ENCODE measurements around the gene ZNF418. TPM values are rescaled to one million over a fixed set of nuclear protein-coding genes. Genes with fewer than 3 reads are reported as not detected.

ZNF418 gene
- total and polyA plus RNA-seq, 2 of the 13 experiments (the other 11 are each of a cell fraction or from before 2014, with no cell fraction given), result 0.07 to 0.27 TPM

DNA sequence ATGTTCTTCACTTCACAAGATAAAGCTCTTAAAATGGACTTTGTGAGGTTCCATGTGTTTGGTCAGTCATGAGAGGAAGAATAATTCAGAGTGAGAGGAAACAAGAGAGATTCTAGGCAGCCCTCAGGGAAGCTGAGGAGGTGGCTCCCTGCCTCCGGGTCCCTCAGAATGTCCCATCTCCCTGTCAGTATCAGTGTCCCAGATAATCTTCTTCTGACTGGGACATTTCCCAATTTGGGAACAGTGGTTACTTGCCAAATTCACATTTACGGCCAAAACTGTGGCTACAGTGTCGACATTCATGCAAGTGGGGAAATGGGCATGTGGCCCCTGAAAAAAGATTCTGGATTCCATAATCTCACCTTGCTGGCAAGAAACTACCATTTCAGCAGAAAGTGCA, 27.8 kb downstream of the ZNF418 start (continued):
- TF ChIP-seq ZBTB21 (CRISPR knock-in tag; IDR thresholded peaks at IDR 0.05), result no peak
- TF ChIP-seq ZNF3 (CRISPR knock-in tag; IDR thresholded peaks at IDR 0.05), result no peak
- TF ChIP-seq RBAK (CRISPR knock-in tag; IDR thresholded peaks at IDR 0.05), result no peak
- TF ChIP-seq, protein P1, sequence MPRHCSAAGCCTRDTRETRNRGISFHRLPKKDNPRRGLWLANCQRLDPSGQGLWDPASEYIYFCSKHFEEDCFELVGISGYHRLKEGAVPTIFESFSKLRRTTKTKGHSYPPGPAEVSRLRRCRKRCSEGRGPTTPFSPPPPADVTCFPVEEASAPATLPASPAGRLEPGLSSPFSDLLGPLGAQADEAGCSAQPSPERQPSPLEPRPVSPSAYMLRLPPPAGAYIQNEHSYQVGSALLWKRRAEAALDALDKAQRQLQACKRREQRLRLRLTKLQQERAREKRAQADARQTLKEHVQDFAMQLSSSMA (CRISPR knock-in tag; IDR thresholded peaks at IDR 0.05), result no peak
- no peak for TF ChIP-seq SKI (IDR thresholded peaks at IDR 0.05; ENCODE audit: partially characterized antibody)
- no peak for TF ChIP-seq ZNF441 (CRISPR knock-in tag; IDR thresholded peaks at IDR 0.05; ENCODE audit: borderline replicate concordance)
- TF ChIP-seq, protein P2, sequence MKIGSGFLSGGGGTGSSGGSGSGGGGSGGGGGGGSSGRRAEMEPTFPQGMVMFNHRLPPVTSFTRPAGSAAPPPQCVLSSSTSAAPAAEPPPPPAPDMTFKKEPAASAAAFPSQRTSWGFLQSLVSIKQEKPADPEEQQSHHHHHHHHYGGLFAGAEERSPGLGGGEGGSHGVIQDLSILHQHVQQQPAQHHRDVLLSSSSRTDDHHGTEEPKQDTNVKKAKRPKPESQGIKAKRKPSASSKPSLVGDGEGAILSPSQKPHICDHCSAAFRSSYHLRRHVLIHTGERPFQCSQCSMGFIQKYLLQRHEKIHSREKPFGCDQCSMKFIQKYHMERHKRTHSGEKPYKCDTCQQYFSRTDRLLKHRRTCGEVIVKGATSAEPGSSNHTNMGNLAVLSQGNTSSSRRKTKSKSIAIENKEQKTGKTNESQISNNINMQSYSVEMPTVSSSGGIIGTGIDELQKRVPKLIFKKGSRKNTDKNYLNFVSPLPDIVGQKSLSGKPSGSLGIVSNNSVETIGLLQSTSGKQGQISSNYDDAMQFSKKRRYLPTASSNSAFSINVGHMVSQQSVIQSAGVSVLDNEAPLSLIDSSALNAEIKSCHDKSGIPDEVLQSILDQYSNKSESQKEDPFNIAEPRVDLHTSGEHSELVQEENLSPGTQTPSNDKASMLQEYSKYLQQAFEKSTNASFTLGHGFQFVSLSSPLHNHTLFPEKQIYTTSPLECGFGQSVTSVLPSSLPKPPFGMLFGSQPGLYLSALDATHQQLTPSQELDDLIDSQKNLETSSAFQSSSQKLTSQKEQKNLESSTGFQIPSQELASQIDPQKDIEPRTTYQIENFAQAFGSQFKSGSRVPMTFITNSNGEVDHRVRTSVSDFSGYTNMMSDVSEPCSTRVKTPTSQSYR (CRISPR knock-in tag; IDR thresholded peaks at IDR 0.05; ENCODE audit: borderline replicate concordance), result no peak
- TF ChIP-seq SNRNP70 (IDR thresholded peaks at IDR 0.05; ENCODE audit: low read depth, low read length), result no peak
- TF ChIP-seq KDM5B (CRISPR knock-in tag; IDR thresholded peaks at IDR 0.05; ENCODE audit: borderline replicate concordance), result no peak
- TF ChIP-seq NFE2L2 (IDR thresholded peaks at IDR 0.05; ENCODE audit: low read length), result no peak

DNA sequence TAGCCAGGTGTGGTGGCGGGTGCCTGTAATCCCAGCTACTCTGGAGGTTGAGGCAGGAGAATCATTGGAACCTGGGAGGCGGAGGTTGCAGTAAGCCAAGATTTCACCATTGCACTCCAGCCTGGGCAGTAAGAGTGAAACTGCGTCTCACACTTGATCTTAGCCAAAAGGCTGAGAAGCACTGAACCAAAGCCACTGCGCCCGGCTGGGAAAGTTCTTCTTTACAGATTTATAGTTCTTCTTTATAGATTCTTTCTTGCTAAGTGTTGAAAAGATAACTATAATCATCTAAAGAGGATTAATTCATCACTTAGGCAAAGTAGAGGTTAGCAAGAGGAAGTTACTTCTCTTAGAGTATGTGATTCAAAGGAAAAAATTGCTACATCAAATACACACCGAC, 29.9 kb downstream of the ZNF418 start:
- H3K4me1 ChIP-seq (ENCODE audit: insufficient read depth, low read length), result peaks cover 12% of the 10 kb centered on the region
- BruUV-seq (replicated peaks), result no TSS peak
- no peak overlapping the region for H3K4me2 ChIP-seq (ENCODE audit: low read depth, low read length)
- DNase-seq (ENCODE audit: low spot score) (no peak), ATAC-seq (no peak), FAIRE-seq (no peak)
- H3K27me3 ChIP-seq (ENCODE audit: control insufficient read depth in 1 of 2, insufficient read depth in 2 of 2, low read length in 2 of 2), result no peaks in the 10 kb centered on the region
- H3K9ac ChIP-seq (ENCODE audit: insufficient read depth, low read depth, low read length), result no peak overlapping the region
- POLR2A ChIA-PET, result no interaction called here
- H3K27ac ChIP-seq (ENCODE audit: extremely low read length, insufficient read depth, low read length), result no peak overlapping the region
- H3K79me2 ChIP-seq (ENCODE audit: insufficient read depth, low read length), result no peaks in the 10 kb centered on the region
- no peak overlapping the region for H2AFZ ChIP-seq (ENCODE audit: low read length)
- no peak overlapping the region for H3K4me3 ChIP-seq (replicated peaks in 1 of 3; ENCODE audit: insufficient read depth in 1 of 3, low read depth in 2 of 3, low read length in 3 of 3)
- no peaks in the 10 kb centered on the region for H4K20me1 ChIP-seq (ENCODE audit: insufficient read depth, low read length)
- H3K36me3 ChIP-seq (replicated peaks in 1 of 2; ENCODE audit: control insufficient read depth in 1 of 2, insufficient read depth in 2 of 2, low read length in 2 of 2), result peaks cover 2 to 11% of the 10 kb centered on the region in 2 experiments; a peak in 3 of 5 replicates
- WGBS (ENCODE audit: low lambda C conversion rate), result 96% methylated on average over 6 of the region's 6 CpGs
- CTCF ChIA-PET (ENCODE audit: low intra/inter-chr PET ratio, low total read pairs), result no interaction called here
- intact Hi-C loops (cut with micrococcal nuclease; ENCODE audit: unreplicated experiment), result no loop called here
- in situ Hi-C loops (cut with HindIII; ENCODE audit: extremely low pct_ligation_motif_present, low pct_unique_long_range_greater_than_20kb), result no loop called here
- H3K9me3 ChIP-seq (ENCODE audit: low read length), result no peaks in the 10 kb centered on the region
- TF ChIP-seq ZNF230 (CRISPR knock-in tag; IDR thresholded peaks at IDR 0.05), result no peak
- no peak for TF ChIP-seq ZMYM2 (CRISPR knock-in tag; IDR thresholded peaks at IDR 0.05)
- no peak for TF ChIP-seq CBX1 (IDR thresholded peaks at IDR 0.05; ENCODE audit: low read depth)
- TF ChIP-seq KLF11 (CRISPR knock-in tag; IDR thresholded peaks at IDR 0.05), result no peak
- TF ChIP-seq CAMTA2 (CRISPR knock-in tag; IDR thresholded peaks at IDR 0.05; ENCODE audit: borderline replicate concordance), result no peak
- TF ChIP-seq MTA1 (CRISPR knock-in tag; IDR thresholded peaks at IDR 0.05; ENCODE audit: borderline replicate concordance), result no peak
- TF ChIP-seq GATA4 (IDR thresholded peaks at IDR 0.05; ENCODE audit: borderline replicate concordance, low read depth), result no peak
- TF ChIP-seq RFX1 (IDR thresholded peaks at IDR 0.05), result no peak
- no peak for TF ChIP-seq PCBP1 (IDR thresholded peaks at IDR 0.05; ENCODE audit: borderline replicate concordance, low read depth, low read length)
- TF ChIP-seq ZNF143 (CRISPR knock-in tag; IDR thresholded peaks at IDR 0.05), result no peak
- TF ChIP-seq, protein P3, sequence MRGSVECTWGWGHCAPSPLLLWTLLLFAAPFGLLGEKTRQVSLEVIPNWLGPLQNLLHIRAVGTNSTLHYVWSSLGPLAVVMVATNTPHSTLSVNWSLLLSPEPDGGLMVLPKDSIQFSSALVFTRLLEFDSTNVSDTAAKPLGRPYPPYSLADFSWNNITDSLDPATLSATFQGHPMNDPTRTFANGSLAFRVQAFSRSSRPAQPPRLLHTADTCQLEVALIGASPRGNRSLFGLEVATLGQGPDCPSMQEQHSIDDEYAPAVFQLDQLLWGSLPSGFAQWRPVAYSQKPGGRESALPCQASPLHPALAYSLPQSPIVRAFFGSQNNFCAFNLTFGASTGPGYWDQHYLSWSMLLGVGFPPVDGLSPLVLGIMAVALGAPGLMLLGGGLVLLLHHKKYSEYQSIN (CRISPR knock-in tag; IDR thresholded peaks at IDR 0.05; ENCODE audit: borderline replicate concordance), result no peak

All from HepG2 (cell line).